Aorta (tissue), 5 donors: Measurements from ENCODE around the gene ZRANB3. TPM values are rescaled to one million over a fixed set of nuclear protein-coding genes. Genes with fewer than 3 reads are reported as not detected.

Experiments
- ATAC-seq: fragments of 200-7000 bp; cut with Tn5 transposase; one replicate; pipeline ENCODE4 v1.9.1; 2022; ENCODE audit warnings: moderate library complexity; ENCODE audit not compliant: low FRiP score
- DNase-seq, 2 donors: peaks; one replicate each; pipeline ENCODE4 v3.0.0-alpha.2; 2020
- H3K27ac ChIP-seq, 2 donors: one replicate each; pipeline ENCODE4 v1.5.1; 2013; ENCODE audit warnings: low read length in 2 of 2, mild to moderate bottlenecking in 2 of 2, moderate library complexity in 2 of 2, control low read depth in 1 of 2, inconsistent platforms in 1 of 2, low read depth in 1 of 2
- H3K27me3 ChIP-seq, 2 donors: one replicate each; pipeline ENCODE4 v1.6.1; 2013; ENCODE audit warnings: control low read depth in 1 of 2, low read length in 1 of 2, mild to moderate bottlenecking in 1 of 2, moderate library complexity in 1 of 2; ENCODE audit not compliant: insufficient read depth in 2 of 2, control insufficient read depth in 1 of 2
- H3K36me3 ChIP-seq, 2 donors: one replicate each; pipeline ENCODE4 v1.6.1; 2013; ENCODE audit warnings: control low read depth in 1 of 2, low read length in 1 of 2, mild to moderate bottlenecking in 1 of 2; ENCODE audit not compliant: insufficient read depth in 2 of 2, control insufficient read depth in 1 of 2
- H3K4me1 ChIP-seq, 2 donors: one replicate each; pipeline ENCODE4 v1.6.1; 2013; ENCODE audit warnings: low read length in 2 of 2, control low read depth in 1 of 2, mild to moderate bottlenecking in 1 of 2, moderate library complexity in 1 of 2; ENCODE audit not compliant: insufficient read depth in 2 of 2, control insufficient read depth in 1 of 2
- H3K4me3 ChIP-seq, 2 donors: one replicate each; pipeline ENCODE4 v1.5.1; 2013; ENCODE audit warnings: low read length in 2 of 2, control low read depth in 1 of 2, mild to moderate bottlenecking in 1 of 2
- H3K9me3 ChIP-seq: one replicate; pipeline ENCODE4 v1.6.1; 2013; ENCODE audit warnings: mild to moderate bottlenecking, low read length; ENCODE audit not compliant: control insufficient read depth
- WGBS, 2 donors: extraction: QIAGEN DNeasy Blood & Tissue Kit; methylation state at CpG; one replicate each; pipeline ENCODE4 v1.1.7; 2013; 5-methylcytosine and 5-hydroxymethylcytosine counted together
- intact Hi-C, 2 donors: fragments of 100-400 bp; cut with DNase I; formaldehyde crosslinking; loops; one replicate each; pipeline versions ENCODE4 v1.14.2 to v1.15.0; 2022
- polyA plus RNA-seq, 2 donors: library from polyadenylated mRNA; stranded (reverse); fragments of 200-250 nt; gene quantifications; one replicate each; pipeline ENCODE4 v1.2.3, GENCODE V29; 2013
- total RNA-seq, 2 donors: library from RNA; stranded (reverse); fragmentation: NEBNext Ultra II Directional; extraction: Animal tissue kit (Norgen Biotek cat#: 25700); gene quantifications; one replicate each; pipeline ENCODE4 v1.2.1, GENCODE V29; 2021
- donor health status: healthy with polysubstance abuse.
- donor health status: Bipolar disorder and iron deficiency.
- donor health status: DM: no; HTN: no; CAD: no.
- donor health status: DM: no; HTN: no; CAD: no.
- donor health status: DM: yes; HTN: yes; CAD: no.

ZRANB3 gene
- total and polyA plus RNA-seq, 4 donors: 3.6 to 4.2 (median 3.8) TPM; not detected in 1

DNA sequence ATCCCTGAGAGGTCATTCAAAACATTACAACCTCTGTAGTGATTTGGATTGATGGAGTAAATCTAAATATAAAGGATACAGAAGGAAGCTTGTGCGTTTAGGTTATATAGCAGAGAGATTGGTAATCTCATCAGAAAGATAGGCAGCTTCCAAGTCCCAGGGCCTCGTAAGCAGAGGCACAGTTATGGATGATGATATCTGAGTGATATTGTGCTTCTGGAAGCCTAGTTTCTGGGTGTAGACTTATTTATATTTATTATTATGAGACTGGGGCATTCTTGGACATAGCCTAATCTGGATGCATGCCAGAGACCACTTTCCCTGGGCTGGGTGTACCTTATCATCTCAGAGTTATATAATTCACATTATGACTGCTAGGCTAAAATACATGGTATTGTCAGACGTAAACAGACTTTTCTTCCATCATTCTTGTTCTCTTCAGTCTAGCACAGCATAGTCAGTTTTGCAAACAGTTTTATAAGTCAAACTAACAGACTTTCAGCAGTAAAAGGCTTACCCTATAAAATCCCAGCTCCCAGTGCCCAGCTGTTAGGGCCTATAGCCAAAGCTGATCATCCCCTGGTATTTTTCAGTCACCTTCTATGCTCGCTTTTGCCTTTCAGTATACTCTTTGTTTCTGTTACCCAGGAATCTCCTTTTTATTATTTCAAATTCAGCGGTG lies 431.1 kb downstream of the ZRANB3 start:
- DNase-seq (no peak), ATAC-seq (no peak)
- 71% methylated on average over 5 of the region's 5 CpGs for WGBS, 2 donors
- H3K4me1 ChIP-seq: peaks cover 0 to 8% of the 10 kb centered on the region in 2 donors
- no peak overlapping the region for H3K27ac ChIP-seq
- H3K36me3 ChIP-seq: peaks cover 2 to 3% of the 10 kb centered on the region in 2 donors
- no peaks in the 10 kb centered on the region for H3K27me3 ChIP-seq
- H3K4me3 ChIP-seq: no peak overlapping the region
- no peaks in the 10 kb centered on the region for H3K9me3 ChIP-seq
- intact Hi-C loops: no loop called here

DNA sequence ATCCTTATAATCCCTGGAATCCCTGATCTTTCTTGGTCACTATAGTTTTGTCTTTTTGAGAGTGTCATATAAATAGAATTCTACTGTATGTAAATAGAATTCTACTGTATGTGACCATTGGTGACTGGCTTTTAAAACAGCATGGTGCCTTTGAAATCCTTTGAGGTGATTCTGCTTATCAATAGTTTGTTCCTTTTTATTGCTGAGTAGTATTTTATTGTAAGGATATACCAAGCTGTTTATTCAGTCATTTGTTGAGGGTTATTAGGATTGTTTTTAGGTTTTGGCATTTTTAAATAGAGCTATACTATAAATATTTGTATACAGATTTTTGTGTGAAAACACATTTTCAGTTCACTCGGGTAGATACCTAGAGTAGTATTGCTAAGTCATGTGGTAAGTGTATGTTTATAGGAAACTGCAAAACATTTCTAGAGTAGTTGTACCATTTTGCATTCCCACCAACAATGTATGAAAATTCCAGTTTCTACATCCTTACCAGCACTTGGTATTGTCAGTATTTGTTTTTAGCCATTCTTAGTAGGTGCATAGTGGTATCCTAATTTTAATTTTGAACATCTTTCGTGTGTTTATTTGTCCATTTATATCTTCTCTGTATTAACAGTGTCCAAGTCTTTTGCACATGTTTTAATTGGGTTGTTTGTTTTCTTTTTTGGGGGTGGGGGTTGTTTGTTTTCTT lies 433.3 kb downstream of the ZRANB3 start:
- WGBS, 2 donors: 96 to 99% methylated on average over 2 of the region's 2 CpGs
- intact Hi-C loops: no loop called here
- Histone ChIP-seq H3K4me3 (no peak overlapping the region), H3K4me1 (peaks cover 0 to 8% of the 10 kb centered on the region in 2 donors), H3K27me3 (no peaks in the 10 kb centered on the region), H3K36me3 (peaks cover 0 to 2% of the 10 kb centered on the region in 2 donors), H3K9me3 (no peaks in the 10 kb centered on the region), H3K27ac (no peak overlapping the region)
- DNase-seq: no peak
- ATAC-seq: no peak

DNA sequence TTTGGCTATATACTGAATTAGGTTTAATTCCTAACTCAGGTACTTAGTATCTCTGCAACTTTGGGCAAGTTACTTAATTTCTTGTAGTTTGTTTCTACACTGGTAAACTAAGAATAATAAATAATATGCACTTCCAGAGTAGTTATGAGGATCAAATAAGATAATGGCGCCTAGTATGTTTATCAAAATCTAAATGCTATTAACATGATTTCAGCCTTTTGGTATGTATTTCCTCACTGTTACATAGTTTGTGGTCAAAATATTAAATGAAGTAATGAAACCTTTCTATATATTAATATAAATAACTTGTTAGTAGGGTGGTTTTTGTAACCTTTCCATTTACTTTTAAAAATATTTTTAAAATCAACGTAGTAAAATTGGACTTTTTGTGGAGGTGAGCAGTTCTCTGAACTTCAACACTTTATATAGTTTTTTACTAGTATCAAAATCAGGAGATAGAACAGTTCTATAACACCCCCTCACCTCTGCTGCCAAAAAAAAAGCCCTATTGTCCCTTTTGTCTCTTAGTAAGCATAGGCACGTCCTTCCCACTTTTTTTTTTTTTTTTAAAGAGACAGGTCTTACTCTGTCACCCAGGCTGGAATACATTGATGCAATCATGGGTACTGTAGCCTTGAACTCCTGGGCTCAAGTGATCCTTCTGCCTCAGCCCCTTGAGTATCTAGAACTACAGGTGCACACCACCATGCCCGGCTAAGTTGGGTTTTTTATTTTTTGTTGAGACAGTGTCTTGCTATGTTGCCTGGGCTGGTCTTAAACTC lies 434.2 kb downstream of the ZRANB3 start:
- ATAC-seq (no peak), DNase-seq (no peak)
- WGBS, 2 donors: 77% methylated on average over 4 of the region's 4 CpGs
- Histone ChIP-seq H3K27ac (no peak overlapping the region), H3K4me1 (peaks cover 0 to 8% of the 10 kb centered on the region in 2 donors), H3K27me3 (no peaks in the 10 kb centered on the region), H3K9me3 (no peaks in the 10 kb centered on the region), H3K36me3 (no peaks in the 10 kb centered on the region), H3K4me3 (no peak overlapping the region)
- intact Hi-C loops: no loop called here

DNA sequence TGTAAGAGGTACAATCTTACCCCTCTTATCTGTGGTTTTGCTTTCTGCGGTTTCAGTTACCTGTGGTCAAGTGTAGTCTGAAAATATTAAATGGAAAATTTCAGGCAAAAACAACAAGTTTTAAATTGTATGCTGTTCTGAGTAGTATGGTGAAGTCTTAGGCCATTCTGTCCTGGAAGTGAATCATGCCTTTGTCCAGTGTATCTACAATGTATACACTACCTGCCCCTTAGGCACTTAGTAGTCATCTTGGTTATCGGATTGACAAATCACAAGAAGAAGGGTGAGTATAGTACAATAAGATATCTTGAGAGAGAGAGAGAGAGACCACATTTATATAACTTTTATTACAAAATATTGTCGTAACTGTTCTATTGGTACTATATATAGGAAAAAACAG lies 435.4 kb downstream of the ZRANB3 start:
- DNase-seq (no peak), ATAC-seq (no peak)
- 98 to 99% methylated on average over 3 of the region's 3 CpGs for WGBS, 2 donors
- H3K27me3 ChIP-seq: no peaks in the 10 kb centered on the region
- no peak overlapping the region for H3K27ac ChIP-seq
- peaks cover 0 to 8% of the 10 kb centered on the region in 2 donors for H3K4me1 ChIP-seq
- no peaks in the 10 kb centered on the region for H3K9me3 ChIP-seq
- no peak overlapping the region for H3K4me3 ChIP-seq
- intact Hi-C loops: no loop called here
- H3K36me3 ChIP-seq: no peaks in the 10 kb centered on the region

DNA sequence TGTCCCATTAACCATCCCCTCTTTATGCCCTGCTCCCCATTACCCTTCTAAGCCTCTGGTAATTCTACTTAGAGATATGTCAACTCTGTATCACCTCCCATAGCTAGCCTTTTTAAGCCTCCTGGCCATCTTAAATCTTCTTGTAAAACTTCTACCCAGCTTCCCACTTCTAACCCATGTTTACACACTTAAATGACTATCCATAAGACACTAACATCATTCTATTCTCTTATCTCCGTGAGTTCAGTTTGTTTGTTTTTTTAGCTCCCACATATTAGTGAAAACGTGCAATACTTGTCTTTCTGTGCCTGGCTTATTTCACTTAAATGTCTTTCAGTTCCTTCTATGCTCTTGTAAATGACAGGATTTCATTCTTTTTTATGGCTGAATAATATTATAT lies 436.5 kb downstream of the ZRANB3 start:
- H3K27ac ChIP-seq: no peak overlapping the region
- H3K4me3 ChIP-seq: no peak overlapping the region
- intact Hi-C loops: no loop called here
- H3K27me3 ChIP-seq: no peaks in the 10 kb centered on the region
- DNase-seq: no peak
- no peaks in the 10 kb centered on the region for H3K36me3 ChIP-seq
- ATAC-seq: no peak
- 68 to 69% methylated on average over 2 of the region's 2 CpGs for WGBS, 2 donors
- H3K4me1 ChIP-seq: peaks cover 0 to 2% of the 10 kb centered on the region in 2 donors
- no peaks in the 10 kb centered on the region for H3K9me3 ChIP-seq

DNA sequence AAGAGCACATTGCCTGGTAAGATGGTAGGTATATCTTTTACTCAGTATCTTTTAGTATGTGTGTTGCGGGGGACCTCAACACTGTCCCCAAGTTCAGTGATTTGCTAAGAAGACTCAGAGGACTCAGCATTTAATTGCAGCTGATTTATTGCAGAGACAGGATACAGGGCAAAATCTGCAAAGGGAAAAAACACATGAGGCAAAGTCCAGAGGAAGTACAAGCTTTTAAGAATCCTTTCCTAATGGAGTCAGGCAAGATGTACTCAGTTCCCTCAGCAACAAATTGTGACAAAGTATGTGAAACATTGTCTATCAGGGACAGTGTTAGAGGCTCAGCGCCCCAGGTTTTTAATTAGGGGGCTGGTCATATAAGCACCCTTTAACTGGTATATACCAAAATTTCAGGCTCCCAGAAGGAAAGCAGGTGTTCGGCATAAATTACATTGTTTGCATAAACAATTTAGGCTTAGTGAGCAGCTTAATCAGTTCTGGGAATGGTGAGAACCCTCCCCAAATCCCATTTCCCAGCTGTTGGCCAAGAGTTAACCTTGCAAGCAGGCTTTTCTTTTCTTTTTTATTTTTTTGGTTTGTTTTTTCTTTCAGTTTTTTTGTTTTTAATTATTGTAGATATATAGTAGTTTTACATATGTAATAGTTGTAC lies 437.2 kb downstream of the ZRANB3 start:
- H3K4me3 ChIP-seq: no peak overlapping the region
- DNase-seq: no peak
- H3K36me3 ChIP-seq: no peaks in the 10 kb centered on the region
- H3K27ac ChIP-seq: no peak overlapping the region
- peaks cover 0 to 2% of the 10 kb centered on the region in 2 donors for H3K4me1 ChIP-seq
- intact Hi-C loops: no loop called here
- H3K27me3 ChIP-seq: no peaks in the 10 kb centered on the region
- ATAC-seq: no peak
- WGBS, 2 donors: 95 to 98% methylated on average over 3 of the region's 3 CpGs
- H3K9me3 ChIP-seq: no peaks in the 10 kb centered on the region

DNA sequence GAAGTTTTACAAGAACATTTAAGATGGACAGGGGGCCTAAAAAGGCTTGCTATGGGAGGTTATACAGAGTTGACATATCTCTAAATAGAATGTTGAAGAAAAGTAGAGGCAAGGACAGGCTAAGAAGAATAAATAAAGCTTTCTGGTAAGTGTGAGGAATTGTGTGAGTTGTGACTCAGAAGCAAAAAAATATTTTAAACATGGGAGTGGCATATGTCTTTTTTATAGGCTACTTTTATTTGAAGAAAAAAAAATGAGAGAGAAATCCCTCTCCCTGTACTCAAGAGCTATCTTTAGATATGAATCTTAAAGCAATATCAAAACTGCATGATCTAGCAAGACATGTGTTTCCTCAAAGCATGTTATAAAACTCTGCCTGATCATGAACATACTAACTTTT lies 437.8 kb downstream of the ZRANB3 start:
- intact Hi-C loops: no loop called here
- Histone ChIP-seq H3K27me3 (no peaks in the 10 kb centered on the region), H3K9me3 (no peaks in the 10 kb centered on the region), H3K4me3 (no peak overlapping the region), H3K36me3 (no peaks in the 10 kb centered on the region), H3K4me1 (no peaks in the 10 kb centered on the region), H3K27ac (no peak overlapping the region)
- no peak for ATAC-seq
- DNase-seq: no peak

DNA sequence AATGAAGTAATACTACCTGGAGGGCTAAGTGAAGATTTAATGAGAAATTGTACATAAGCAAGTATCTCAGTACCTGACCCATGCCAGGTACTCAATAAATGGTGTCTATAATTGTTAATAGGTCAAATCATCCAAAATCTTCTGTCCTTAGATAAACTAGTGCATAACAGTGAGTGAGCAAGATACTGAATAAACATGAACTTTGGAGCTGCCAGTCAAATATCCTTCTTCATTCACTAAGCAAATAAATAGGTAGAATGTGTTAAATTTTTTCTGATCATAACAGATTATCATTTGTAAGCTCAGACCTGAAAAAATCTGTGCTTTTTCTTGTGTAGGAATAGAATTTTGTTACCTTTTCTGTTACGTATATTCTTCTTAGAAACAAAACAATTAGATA lies 439.3 kb downstream of the ZRANB3 start:
- Histone ChIP-seq H3K4me1 (no peaks in the 10 kb centered on the region), H3K9me3 (no peaks in the 10 kb centered on the region), H3K36me3 (no peaks in the 10 kb centered on the region), H3K27me3 (no peaks in the 10 kb centered on the region), H3K27ac (no peak overlapping the region), H3K4me3 (no peak overlapping the region)
- intact Hi-C loops: no loop called here
- 92 to 96% methylated on average over 1 of the region's 1 CpG for WGBS, 2 donors
- ATAC-seq: no peak
- DNase-seq: no peak
